H1 (cell line): ENCODE measurements around the gene NOP16. TPM values are rescaled to one million over a fixed set of nuclear protein-coding genes. Genes with fewer than 3 reads are reported as not detected.

Experiments used
- NANOG ChIP-seq: IDR thresholded peaks from 2 replicates; pipeline ENCODE4 v1.6.1; 2011; ENCODE audit warnings: low read length, low read depth, mild to moderate bottlenecking, inconsistent platforms; ENCODE audit not compliant: insufficient read depth, poor library complexity, severe bottlenecking
- polyA plus RNA-seq, 7 experiments: library from polyadenylated mRNA; depleted of rRNA in 3 of 7; stranded (reverse) in 5 of 7; unstranded in 2 of 7; fragments of >200 nt in 5 of 7; fragments of 200-250 nt in 2 of 7; gene quantifications; 1 replicate in 5 of 7; 2 replicates in 1 of 7; 4 replicates in 1 of 7; pipeline versions ENCODE4 v1.2.1 to v1.2.3, GENCODE V29; 2011 to 2013; ENCODE audit warnings: missing spikeins in 2 of 7, mixed read lengths in 2 of 7
- total RNA-seq: library from RNA; stranded (reverse); fragmentation: NEBNext Ultra II Directional; extraction: Animal tissue kit (Norgen Biotek cat#: 25700); gene quantifications from 2 replicates; pipeline ENCODE4 v1.2.1, GENCODE V29; 2021
- TF ChIP-seq, protein P1 (sequence below): fragments of 300-600 bp; sonication (generic); IDR thresholded peaks from 2 replicates; pipeline ENCODE4 v1.7.1; 2012; ENCODE audit warnings: low read length, moderate library complexity, mild to moderate bottlenecking, inconsistent platforms; ENCODE audit not compliant: insufficient replicate concordance

The NOP16 gene
- total and polyA plus RNA-seq, 2 of the 8 experiments (the other 6 are each of a cell fraction or from before 2014, with no cell fraction given): 46.9 to 65.2 TPM

DNA sequence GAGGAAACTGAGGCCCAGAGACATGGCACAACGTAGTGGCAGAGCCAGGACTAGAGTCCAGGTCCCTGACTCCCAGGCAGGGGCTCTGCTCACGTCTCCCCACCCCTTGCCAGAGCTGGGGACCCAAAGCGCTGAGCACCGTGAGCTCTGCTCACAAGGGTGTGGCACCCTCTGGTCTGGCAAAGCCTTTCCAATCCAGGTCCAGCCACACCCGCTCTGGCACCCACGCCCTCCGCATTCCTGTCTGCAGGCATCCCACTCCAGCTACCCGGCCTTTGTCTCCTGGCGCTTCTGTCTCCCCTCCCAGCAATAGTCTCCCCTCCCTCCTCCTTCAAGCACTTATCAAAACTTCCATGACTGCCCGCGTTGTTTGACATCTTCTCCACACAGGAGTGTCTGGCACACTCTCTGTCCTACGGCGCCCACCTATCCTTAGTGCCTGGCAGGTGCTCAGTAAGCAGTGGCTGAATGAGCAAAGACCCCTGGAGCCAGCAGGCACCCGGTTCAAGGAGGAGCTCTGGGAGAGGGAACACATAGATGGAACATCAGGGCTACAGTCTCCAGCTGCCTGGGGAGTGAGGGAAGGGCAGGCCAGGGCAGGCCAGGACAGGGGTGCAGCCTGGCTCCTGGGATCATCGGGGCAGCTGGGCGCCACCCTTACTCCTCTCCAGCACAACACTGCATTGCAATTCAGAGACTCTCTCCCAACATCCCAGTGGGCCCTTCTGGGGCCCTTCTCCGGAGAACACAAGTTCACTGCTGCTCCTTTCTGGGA lies 12.2 kb upstream of the NOP16 start (continued):
- TF ChIP-seq, protein P1, sequence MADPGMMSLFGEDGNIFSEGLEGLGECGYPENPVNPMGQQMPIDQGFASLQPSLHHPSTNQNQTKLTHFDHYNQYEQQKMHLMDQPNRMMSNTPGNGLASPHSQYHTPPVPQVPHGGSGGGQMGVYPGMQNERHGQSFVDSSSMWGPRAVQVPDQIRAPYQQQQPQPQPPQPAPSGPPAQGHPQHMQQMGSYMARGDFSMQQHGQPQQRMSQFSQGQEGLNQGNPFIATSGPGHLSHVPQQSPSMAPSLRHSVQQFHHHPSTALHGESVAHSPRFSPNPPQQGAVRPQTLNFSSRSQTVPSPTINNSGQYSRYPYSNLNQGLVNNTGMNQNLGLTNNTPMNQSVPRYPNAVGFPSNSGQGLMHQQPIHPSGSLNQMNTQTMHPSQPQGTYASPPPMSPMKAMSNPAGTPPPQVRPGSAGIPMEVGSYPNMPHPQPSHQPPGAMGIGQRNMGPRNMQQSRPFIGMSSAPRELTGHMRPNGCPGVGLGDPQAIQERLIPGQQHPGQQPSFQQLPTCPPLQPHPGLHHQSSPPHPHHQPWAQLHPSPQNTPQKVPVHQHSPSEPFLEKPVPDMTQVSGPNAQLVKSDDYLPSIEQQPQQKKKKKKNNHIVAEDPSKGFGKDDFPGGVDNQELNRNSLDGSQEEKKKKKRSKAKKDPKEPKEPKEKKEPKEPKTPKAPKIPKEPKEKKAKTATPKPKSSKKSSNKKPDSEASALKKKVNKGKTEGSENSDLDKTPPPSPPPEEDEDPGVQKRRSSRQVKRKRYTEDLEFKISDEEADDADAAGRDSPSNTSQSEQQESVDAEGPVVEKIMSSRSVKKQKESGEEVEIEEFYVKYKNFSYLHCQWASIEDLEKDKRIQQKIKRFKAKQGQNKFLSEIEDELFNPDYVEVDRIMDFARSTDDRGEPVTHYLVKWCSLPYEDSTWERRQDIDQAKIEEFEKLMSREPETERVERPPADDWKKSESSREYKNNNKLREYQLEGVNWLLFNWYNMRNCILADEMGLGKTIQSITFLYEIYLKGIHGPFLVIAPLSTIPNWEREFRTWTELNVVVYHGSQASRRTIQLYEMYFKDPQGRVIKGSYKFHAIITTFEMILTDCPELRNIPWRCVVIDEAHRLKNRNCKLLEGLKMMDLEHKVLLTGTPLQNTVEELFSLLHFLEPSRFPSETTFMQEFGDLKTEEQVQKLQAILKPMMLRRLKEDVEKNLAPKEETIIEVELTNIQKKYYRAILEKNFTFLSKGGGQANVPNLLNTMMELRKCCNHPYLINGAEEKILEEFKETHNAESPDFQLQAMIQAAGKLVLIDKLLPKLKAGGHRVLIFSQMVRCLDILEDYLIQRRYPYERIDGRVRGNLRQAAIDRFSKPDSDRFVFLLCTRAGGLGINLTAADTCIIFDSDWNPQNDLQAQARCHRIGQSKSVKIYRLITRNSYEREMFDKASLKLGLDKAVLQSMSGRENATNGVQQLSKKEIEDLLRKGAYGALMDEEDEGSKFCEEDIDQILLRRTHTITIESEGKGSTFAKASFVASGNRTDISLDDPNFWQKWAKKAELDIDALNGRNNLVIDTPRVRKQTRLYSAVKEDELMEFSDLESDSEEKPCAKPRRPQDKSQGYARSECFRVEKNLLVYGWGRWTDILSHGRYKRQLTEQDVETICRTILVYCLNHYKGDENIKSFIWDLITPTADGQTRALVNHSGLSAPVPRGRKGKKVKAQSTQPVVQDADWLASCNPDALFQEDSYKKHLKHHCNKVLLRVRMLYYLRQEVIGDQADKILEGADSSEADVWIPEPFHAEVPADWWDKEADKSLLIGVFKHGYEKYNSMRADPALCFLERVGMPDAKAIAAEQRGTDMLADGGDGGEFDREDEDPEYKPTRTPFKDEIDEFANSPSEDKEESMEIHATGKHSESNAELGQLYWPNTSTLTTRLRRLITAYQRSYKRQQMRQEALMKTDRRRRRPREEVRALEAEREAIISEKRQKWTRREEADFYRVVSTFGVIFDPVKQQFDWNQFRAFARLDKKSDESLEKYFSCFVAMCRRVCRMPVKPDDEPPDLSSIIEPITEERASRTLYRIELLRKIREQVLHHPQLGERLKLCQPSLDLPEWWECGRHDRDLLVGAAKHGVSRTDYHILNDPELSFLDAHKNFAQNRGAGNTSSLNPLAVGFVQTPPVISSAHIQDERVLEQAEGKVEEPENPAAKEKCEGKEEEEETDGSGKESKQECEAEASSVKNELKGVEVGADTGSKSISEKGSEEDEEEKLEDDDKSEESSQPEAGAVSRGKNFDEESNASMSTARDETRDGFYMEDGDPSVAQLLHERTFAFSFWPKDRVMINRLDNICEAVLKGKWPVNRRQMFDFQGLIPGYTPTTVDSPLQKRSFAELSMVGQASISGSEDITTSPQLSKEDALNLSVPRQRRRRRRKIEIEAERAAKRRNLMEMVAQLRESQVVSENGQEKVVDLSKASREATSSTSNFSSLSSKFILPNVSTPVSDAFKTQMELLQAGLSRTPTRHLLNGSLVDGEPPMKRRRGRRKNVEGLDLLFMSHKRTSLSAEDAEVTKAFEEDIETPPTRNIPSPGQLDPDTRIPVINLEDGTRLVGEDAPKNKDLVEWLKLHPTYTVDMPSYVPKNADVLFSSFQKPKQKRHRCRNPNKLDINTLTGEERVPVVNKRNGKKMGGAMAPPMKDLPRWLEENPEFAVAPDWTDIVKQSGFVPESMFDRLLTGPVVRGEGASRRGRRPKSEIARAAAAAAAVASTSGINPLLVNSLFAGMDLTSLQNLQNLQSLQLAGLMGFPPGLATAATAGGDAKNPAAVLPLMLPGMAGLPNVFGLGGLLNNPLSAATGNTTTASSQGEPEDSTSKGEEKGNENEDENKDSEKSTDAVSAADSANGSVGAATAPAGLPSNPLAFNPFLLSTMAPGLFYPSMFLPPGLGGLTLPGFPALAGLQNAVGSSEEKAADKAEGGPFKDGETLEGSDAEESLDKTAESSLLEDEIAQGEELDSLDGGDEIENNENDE: no peak
- no peak for TF ChIP-seq NANOG
- TF ChIP-seq, all 59 proteins: peak for 0
